Caco-2 (cell line): ENCODE data around the gene TRPV3. TPM values are rescaled to one million over a fixed set of nuclear protein-coding genes. Genes with fewer than 3 reads are reported as not detected.

Experiments
- BruUV-seq: library from RNA; stranded (reverse); fragments of 400-500 nt; replicated peaks from 2 replicates; lab custom pipeline; 2021; lab: Mats Ljungman, UMichigan
- CTCF ChIA-PET: fragments of 300-600 bp; sonication (Branson Sonifier 250); formaldehyde crosslinking; loops from one replicate; lab custom pipeline; 2022; ENCODE audit warnings: antibody characterized with exemption; lab: Charles Lee
- POLR2A ChIA-PET: fragments of 300-600 bp; sonication (Branson Sonifier 250); formaldehyde crosslinking; loops from one replicate; lab custom pipeline; 2022; ENCODE audit warnings: antibody characterized with exemption; lab: Charles Lee
- DNase-seq, 2 experiments: peaks; one replicate each; pipeline versions ENCODE4 v3.0.0 to v3.0.0-alpha.2; 2020 to 2022
- H3K27me3 ChIP-seq: replicated peaks from 2 replicates; pipeline ENCODE4 v1.6.0; 2011; ENCODE audit warnings: low read length; ENCODE audit not compliant: control insufficient read depth, insufficient read depth
- H3K36me3 ChIP-seq: 2 replicates; pipeline ENCODE4 v1.5.1; 2011; ENCODE audit warnings: low read length; ENCODE audit not compliant: control insufficient read depth, insufficient read depth
- H3K4me1 ChIP-seq: fragments of 250-450 bp; sonication (Bioruptor Pico); 2 replicates; pipeline ENCODE4 v1.5.1; 2020; ENCODE audit warnings: mild to moderate bottlenecking
- H3K4me3 ChIP-seq: 2 replicates; pipeline ENCODE4 v1.5.1; 2011; ENCODE audit warnings: low read depth, mild to moderate bottlenecking, control low read depth, low read length
- H3K9me3 ChIP-seq: fragments of 250-450 bp; sonication (Bioruptor Pico); 2 replicates; pipeline ENCODE4 v1.5.1; 2020; ENCODE audit warnings: mild to moderate bottlenecking, moderate library complexity
- H3K27ac Mint-ChIP-seq: one replicate; pipeline ENCODE4 v1.8.0; 2022; ENCODE audit warnings: mixed read lengths; ENCODE audit not compliant: unreplicated experiment
- H3K27me3 Mint-ChIP-seq: one replicate; pipeline ENCODE4 v1.8.0; 2022; ENCODE audit warnings: mixed read lengths; ENCODE audit not compliant: insufficient read depth, unreplicated experiment
- H3K36me3 Mint-ChIP-seq: one replicate; pipeline ENCODE4 v1.8.0; 2022; ENCODE audit warnings: mild to moderate bottlenecking, mixed read lengths; ENCODE audit not compliant: insufficient read depth, unreplicated experiment
- H3K4me1 Mint-ChIP-seq: one replicate; pipeline ENCODE4 v1.8.0; 2022; ENCODE audit warnings: low read depth, mixed read lengths; ENCODE audit not compliant: unreplicated experiment
- H3K4me3 Mint-ChIP-seq: one replicate; pipeline ENCODE4 v1.8.0; 2022; ENCODE audit warnings: mild to moderate bottlenecking, moderate library complexity, mixed read lengths; ENCODE audit not compliant: unreplicated experiment
- H3K9me3 Mint-ChIP-seq: one replicate; pipeline ENCODE4 v1.8.0; 2022; ENCODE audit warnings: mixed read lengths; ENCODE audit not compliant: unreplicated experiment
- CTCF ChIP-seq, 2 experiments: fragments of 200-600 bp in 1 of 2; IDR thresholded peaks; 1 replicate in 1 of 2; 2 replicates in 1 of 2; pipeline versions ENCODE4 v1.5.1 to v1.8.0; 2011 to 2022; ENCODE audit warnings: antibody characterized with exemption in 1 of 2, control low read depth in 1 of 2, inconsistent platforms in 1 of 2, low read depth in 1 of 2, low read length in 1 of 2, mild to moderate bottlenecking in 1 of 2, moderate library complexity in 1 of 2; ENCODE audit not compliant: insufficient read depth in 1 of 2, severe bottlenecking in 1 of 2, unreplicated experiment in 1 of 2
- intact Hi-C: fragments of 100-400 bp; cut with micrococcal nuclease; formaldehyde crosslinking; loops from one replicate; pipeline ENCODE4 v1.10.0; 2022; ENCODE audit not compliant: unreplicated experiment
- total RNA-seq: library from RNA; stranded (reverse); gene quantifications from 2 replicates; pipeline ENCODE4 v1.2.3, GENCODE V29; 2022

The TRPV3 gene
- total RNA-seq, 1 experiment from 2014 or later, result 8.4 TPM

DNA sequence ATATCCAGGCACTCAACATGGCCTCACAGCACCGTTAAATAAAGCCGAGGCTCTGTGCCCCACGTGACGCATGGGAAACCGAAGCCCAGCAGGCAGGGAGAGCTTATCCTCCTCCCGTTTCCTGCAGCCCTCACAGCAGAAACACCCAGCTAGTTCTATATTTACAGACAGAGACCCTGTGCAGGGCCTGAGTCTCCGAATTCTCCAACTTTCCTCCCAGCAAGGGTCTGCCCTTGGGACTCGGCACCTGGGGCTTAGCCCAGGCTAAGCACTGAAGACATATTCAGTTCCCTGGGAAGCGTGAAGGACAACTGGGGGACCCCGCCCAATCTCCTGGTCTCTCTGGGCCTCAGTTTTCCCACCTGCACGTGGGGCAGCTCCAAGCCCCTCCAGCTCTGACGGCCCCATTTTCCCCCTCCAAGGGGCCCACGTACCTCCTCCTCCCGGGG, 29.2 kb downstream of the TRPV3 start:
- POLR2A ChIA-PET, result no interaction called here
- intact Hi-C loops, result no loop called here
- no peaks in the 10 kb centered on the region for H3K27me3 ChIP-seq
- H3K36me3 ChIP-seq, result no peaks in the 10 kb centered on the region
- H3K4me3 ChIP-seq, result no peak overlapping the region
- BruUV-seq, result no TSS peak
- Mint-ChIP-seq H3K36me3 (peaks cover 20% of the 10 kb centered on the region), H3K4me1 (peaks cover 22% of the 10 kb centered on the region), H3K27ac (peak overlapping the region; percentile 97), H3K9me3 (peaks cover 10% of the 10 kb centered on the region), H3K27me3 (no peaks in the 10 kb centered on the region), H3K4me3 (no peak overlapping the region)
- DNase-seq, result no peak
- no peaks in the 10 kb centered on the region for H3K9me3 ChIP-seq
- CTCF ChIA-PET, result no interaction called here
- no peak for TF ChIP-seq CTCF (IDR thresholded peaks at IDR 0.05; ENCODE audit: insufficient read depth in 1 of 2, low read depth in 1 of 2, low read length in 1 of 2, severe bottlenecking in 1 of 2, unreplicated experiment in 1 of 2)
- peaks cover 36% of the 10 kb centered on the region for H3K4me1 ChIP-seq

DNA sequence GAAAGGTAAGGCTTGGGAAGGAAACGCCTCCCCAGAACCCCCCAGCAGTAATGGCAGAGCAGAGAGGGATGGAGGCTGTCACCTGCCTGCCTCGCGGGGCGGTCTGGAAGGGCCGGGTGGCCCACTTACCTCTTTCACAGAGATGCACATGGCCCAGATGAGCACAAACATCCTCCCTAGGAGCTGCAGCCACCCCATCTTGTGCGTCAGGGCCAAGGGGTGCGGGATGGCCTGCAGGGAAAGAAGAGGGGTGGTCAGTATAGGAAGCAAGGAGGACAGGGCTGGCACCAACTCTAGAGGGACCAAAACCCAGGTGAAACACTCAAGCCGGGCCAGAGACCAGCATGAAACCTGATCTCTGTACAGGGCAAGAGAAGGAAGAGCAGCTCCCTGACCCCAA, 29.7 kb downstream of the TRPV3 start:
- H3K4me1 ChIP-seq, result peaks cover 36% of the 10 kb centered on the region
- H3K4me1 Mint-ChIP-seq, result peaks cover 22% of the 10 kb centered on the region
- no peak overlapping the region for H3K4me3 Mint-ChIP-seq
- DNase-seq, result no peak
- no peak overlapping the region for H3K4me3 ChIP-seq
- no peak for TF ChIP-seq CTCF (IDR thresholded peaks at IDR 0.05; ENCODE audit: insufficient read depth in 1 of 2, low read depth in 1 of 2, low read length in 1 of 2, severe bottlenecking in 1 of 2, unreplicated experiment in 1 of 2)
- no peaks in the 10 kb centered on the region for H3K9me3 ChIP-seq
- peaks cover 17% of the 10 kb centered on the region for H3K36me3 Mint-ChIP-seq
- H3K27ac Mint-ChIP-seq, result peak overlapping the region; percentile 97
- POLR2A ChIA-PET, result no interaction called here
- H3K9me3 Mint-ChIP-seq, result peaks cover 10% of the 10 kb centered on the region
- no peaks in the 10 kb centered on the region for H3K27me3 ChIP-seq
- H3K27me3 Mint-ChIP-seq, result no peaks in the 10 kb centered on the region
- no peaks in the 10 kb centered on the region for H3K36me3 ChIP-seq
- no TSS peak for BruUV-seq
- CTCF ChIA-PET, result no interaction called here
- intact Hi-C loops, result no loop called here

- POLR2A ChIA-PET, result no interaction called here
- TSS peak; percentile 13 for BruUV-seq
- Mint-ChIP-seq H3K27ac (peak overlapping the region; percentile 97), H3K9me3 (peaks cover 10% of the 10 kb centered on the region), H3K4me3 (no peak overlapping the region), H3K27me3 (no peaks in the 10 kb centered on the region), H3K36me3 (peaks cover 17% of the 10 kb centered on the region), H3K4me1 (peaks cover 22% of the 10 kb centered on the region)
- CTCF ChIA-PET, result no interaction called here
- intact Hi-C loops, result no loop called here
- Histone ChIP-seq H3K36me3 (no peaks in the 10 kb centered on the region), H3K27me3 (no peaks in the 10 kb centered on the region), H3K4me3 (no peak overlapping the region), H3K4me1 (peaks cover 36% of the 10 kb centered on the region), H3K9me3 (no peaks in the 10 kb centered on the region)
- DNase-seq, result no peak
- no peak for TF ChIP-seq CTCF (IDR thresholded peaks at IDR 0.05; ENCODE audit: insufficient read depth in 1 of 2, low read depth in 1 of 2, low read length in 1 of 2, severe bottlenecking in 1 of 2, unreplicated experiment in 1 of 2)
Measured at GRCh38 chr17:3527468-3527867, 30.1 kb downstream of the TRPV3 start.
